H1 (cell line): ENCODE measurements around the gene CRK. TPM values are rescaled to one million over a fixed set of nuclear protein-coding genes. Genes with fewer than 3 reads are reported as not detected.
"Not testable (repeated sequence)": the region's sequence is repeated elsewhere in the genome, so short reads cannot be mapped to it uniquely, and the experiment has no call there.

Source experiments
- CTCF ChIA-PET: fragments of 300-600 bp; sonication (Branson Sonifier 250); formaldehyde crosslinking; loops from one replicate; lab custom pipeline; 2021; ENCODE audit not compliant: partially characterized antibody; lab: Charles Lee
- POLR2A ChIA-PET: fragments of 300-600 bp; sonication (Branson Sonifier 250); formaldehyde crosslinking; loops from one replicate; lab custom pipeline; 2021; ENCODE audit warnings: inconsistent platforms; ENCODE audit not compliant: partially characterized antibody; lab: Charles Lee
- DNase-seq, 2 experiments: peaks; one replicate each; pipeline versions ENCODE4 v3.0.0 to v3.0.0-alpha.2; 2010 to 2022; ENCODE audit warnings: low spot score in 2 of 2, low read depth in 1 of 2, mixed read lengths in 1 of 2
- FAIRE-seq: peaks from 2 replicates; lab custom pipeline; 2011; peaks lifted over from hg19 to GRCh38; lab: Jason Lieb, UNC
- H2AFZ ChIP-seq: 2 replicates; pipeline ENCODE4 v1.8.1; 2012; ENCODE audit warnings: low read length, inconsistent platforms
- H2AK5ac ChIP-seq: 2 replicates; pipeline ENCODE4 v1.6.1; 2013; ENCODE audit warnings: low read depth, low read length
- H2BK120ac ChIP-seq: replicated peaks from 2 replicates; pipeline ENCODE3; 2013; ENCODE audit warnings: low read depth, low read length, inconsistent platforms
- H2BK12ac ChIP-seq: 2 replicates; pipeline ENCODE4 v1.6.1; 2013; ENCODE audit warnings: low read depth, low read length
- H2BK15ac ChIP-seq: 2 replicates; pipeline ENCODE4 v1.6.1; 2013; ENCODE audit warnings: low read length
- H2BK20ac ChIP-seq: 2 replicates; pipeline ENCODE4 v1.6.1; 2013; ENCODE audit warnings: low read length
- H2BK5ac ChIP-seq: 2 replicates; pipeline ENCODE4 v1.6.1; 2013; ENCODE audit warnings: low read depth, low read length
- H3K14ac ChIP-seq: 2 replicates; pipeline ENCODE4 v1.6.1; 2013; ENCODE audit warnings: inconsistent platforms; ENCODE audit not compliant: insufficient read length
- H3K18ac ChIP-seq: 2 replicates; pipeline ENCODE4 v1.6.1; 2013; ENCODE audit warnings: low read length; ENCODE audit errors: extremely low read depth
- H3K23ac ChIP-seq: 2 replicates; pipeline ENCODE4 v1.6.1; 2013; ENCODE audit warnings: inconsistent platforms; ENCODE audit not compliant: insufficient read length
- H3K23me2 ChIP-seq: 2 replicates; pipeline ENCODE4 v1.6.1; 2013; ENCODE audit warnings: low read depth, low read length
- H3K27ac ChIP-seq: 2 replicates; pipeline ENCODE4 v1.6.1; 2011; ENCODE audit warnings: low read depth, low read length, inconsistent platforms
- H3K27me3 ChIP-seq, 4 experiments: replicated peaks in 1 of 4; 1 replicate in 1 of 4; 2 replicates in 3 of 4; pipeline versions ENCODE4 v1.6.1 to v1.8.1; 2011 to 2013; ENCODE audit warnings: low read length in 3 of 4, mild to moderate bottlenecking in 3 of 4, inconsistent platforms in 2 of 4, mixed read lengths in 2 of 4, moderate library complexity in 1 of 4; ENCODE audit not compliant: control insufficient read depth in 3 of 4, insufficient read depth in 3 of 4; ENCODE audit errors: extremely low read depth in 1 of 4
- H3K36me3 ChIP-seq, 4 experiments: 2 replicates each; pipeline versions ENCODE4 v1.6.1 to v1.8.1; 2011 to 2013; ENCODE audit warnings: mild to moderate bottlenecking in 4 of 4, low read length in 3 of 4, moderate library complexity in 2 of 4, control low read depth in 1 of 4, inconsistent platforms in 1 of 4; ENCODE audit not compliant: insufficient read depth in 4 of 4, control insufficient read depth in 2 of 4
- H3K4ac ChIP-seq: replicated peaks from 2 replicates; pipeline ENCODE3; 2013; ENCODE audit warnings: low read length, low read depth, mixed read lengths, inconsistent platforms; ENCODE audit not compliant: insufficient read length
- H3K4me1 ChIP-seq, 4 experiments: replicated peaks in 1 of 4; 1 replicate in 1 of 4; 2 replicates in 3 of 4; pipeline versions ENCODE4 v1.6.1 to v1.8.1; 2011 to 2013; ENCODE audit warnings: low read length in 3 of 4, inconsistent platforms in 2 of 4, mixed read lengths in 1 of 4; ENCODE audit not compliant: insufficient read depth in 4 of 4, control insufficient read depth in 3 of 4
- H3K4me2 ChIP-seq, 2 experiments: 2 replicates each; pipeline versions ENCODE4 v1.6.1 to v1.8.1; 2011 to 2013; ENCODE audit warnings: low read depth in 2 of 2, low read length in 2 of 2, control low read depth in 1 of 2, inconsistent platforms in 1 of 2, mild to moderate bottlenecking in 1 of 2; ENCODE audit not compliant: insufficient read depth in 1 of 2
- H3K4me3 ChIP-seq, 4 experiments: fragments of 200-600, 300-600 bp in 1 of 4; sonication (generic), shearing (Covaris generic), sonication (Bioruptor Twin) in 1 of 4; 2 replicates each; pipeline versions ENCODE4 v1.5.1 to v1.8.1; 2011 to 2016; ENCODE audit warnings: low read length in 4 of 4, low read depth in 3 of 4, control low read depth in 2 of 4, inconsistent platforms in 2 of 4, mild to moderate bottlenecking in 2 of 4, mixed read lengths in 1 of 4, moderate library complexity in 1 of 4; ENCODE audit not compliant: insufficient read depth in 2 of 4; ENCODE audit errors: extremely low read depth in 1 of 4
- H3K56ac ChIP-seq: replicated peaks from 2 replicates; pipeline ENCODE3; 2013; ENCODE audit warnings: low read depth, mild to moderate bottlenecking, mixed read lengths, low read length, inconsistent platforms; ENCODE audit not compliant: insufficient read length
- H3K79me1 ChIP-seq: 2 replicates; pipeline ENCODE4 v1.6.1; 2013; ENCODE audit warnings: low read depth, low read length, control low read depth
- H3K79me2 ChIP-seq, 2 experiments: 2 replicates each; pipeline versions ENCODE4 v1.6.1 to v1.8.1; 2012 to 2013; ENCODE audit warnings: low read length in 2 of 2, mild to moderate bottlenecking in 2 of 2, inconsistent platforms in 1 of 2; ENCODE audit not compliant: insufficient read depth in 2 of 2, control insufficient read depth in 1 of 2
- H3K9ac ChIP-seq, 4 experiments: replicated peaks in 1 of 4; 1 replicate in 1 of 4; 2 replicates in 3 of 4; pipeline versions ENCODE4 v1.6.1 to v1.8.1; 2011 to 2013; ENCODE audit warnings: low read depth in 3 of 4, low read length in 3 of 4, control low read depth in 2 of 4, mild to moderate bottlenecking in 2 of 4, moderate library complexity in 2 of 4, inconsistent platforms in 1 of 4; ENCODE audit errors: extremely low read depth in 1 of 4
- H3K9me3 ChIP-seq, 2 experiments: 2 replicates each; pipeline versions ENCODE4 v1.6.1 to v1.8.1; 2012 to 2013; ENCODE audit warnings: mild to moderate bottlenecking in 2 of 2, moderate library complexity in 2 of 2, control low read depth in 1 of 2, inconsistent platforms in 1 of 2, low read depth in 1 of 2, low read length in 1 of 2, mixed read lengths in 1 of 2; ENCODE audit not compliant: insufficient read depth in 2 of 2
- H4K20me1 ChIP-seq, 2 experiments: replicated peaks in 1 of 2; 2 replicates each; pipeline versions ENCODE3 to v1.8.1; 2011 to 2013; ENCODE audit warnings: inconsistent platforms in 2 of 2, low read length in 2 of 2, mild to moderate bottlenecking in 1 of 2; ENCODE audit not compliant: insufficient read depth in 2 of 2, control insufficient read depth in 1 of 2
- H4K5ac ChIP-seq: 2 replicates; pipeline ENCODE4 v1.6.1; 2013; ENCODE audit warnings: low read length, low read depth, mixed read lengths, inconsistent platforms; ENCODE audit not compliant: insufficient read length
- H4K8ac ChIP-seq: 2 replicates; pipeline ENCODE4 v1.8.0; 2013; ENCODE audit warnings: mild to moderate bottlenecking, moderate library complexity, low read length, inconsistent platforms; ENCODE audit not compliant: insufficient read depth; ENCODE audit errors: extremely low read depth
- H4K91ac ChIP-seq: replicated peaks from 2 replicates; pipeline ENCODE3; 2013; ENCODE audit warnings: low read length, mixed read lengths, inconsistent platforms; ENCODE audit not compliant: insufficient read length
- WGBS, 2 experiments: shearing (Covaris generic) in 1 of 2; methylation state at CpG; one replicate each; pipeline versions ENCODE4 v1.1.6 to v1.1.7; 2013 to 2015; ENCODE audit warnings: low lambda C conversion rate in 2 of 2, mixed read lengths in 2 of 2, inconsistent platforms in 1 of 2, low coverage in 1 of 2, missing lambda C conversion rate in 1 of 2; ENCODE audit not compliant: insufficient replicate concordance in 2 of 2, insufficient coverage in 1 of 2, insufficient read length in 1 of 2; ENCODE audit errors: extremely low coverage in 1 of 2, missing lambda C conversion rate in 1 of 2; 5-methylcytosine and 5-hydroxymethylcytosine counted together
- polyA plus RNA-seq, 7 experiments: library from polyadenylated mRNA; depleted of rRNA in 3 of 7; stranded (reverse) in 5 of 7; unstranded in 2 of 7; fragments of >200 nt in 5 of 7; fragments of 200-250 nt in 2 of 7; gene quantifications; 1 replicate in 5 of 7; 2 replicates in 1 of 7; 4 replicates in 1 of 7; pipeline versions ENCODE4 v1.2.1 to v1.2.3, GENCODE V29; 2011 to 2013; ENCODE audit warnings: missing spikeins in 2 of 7, mixed read lengths in 2 of 7
- total RNA-seq: library from RNA; stranded (reverse); fragmentation: NEBNext Ultra II Directional; extraction: Animal tissue kit (Norgen Biotek cat#: 25700); gene quantifications from 2 replicates; pipeline ENCODE4 v1.2.1, GENCODE V29; 2021

CRK gene
- total and polyA plus RNA-seq, 2 of the 8 experiments (the other 6 are each of a cell fraction or from before 2014, with no cell fraction given) = 32.8 to 57.1 TPM

DNA sequence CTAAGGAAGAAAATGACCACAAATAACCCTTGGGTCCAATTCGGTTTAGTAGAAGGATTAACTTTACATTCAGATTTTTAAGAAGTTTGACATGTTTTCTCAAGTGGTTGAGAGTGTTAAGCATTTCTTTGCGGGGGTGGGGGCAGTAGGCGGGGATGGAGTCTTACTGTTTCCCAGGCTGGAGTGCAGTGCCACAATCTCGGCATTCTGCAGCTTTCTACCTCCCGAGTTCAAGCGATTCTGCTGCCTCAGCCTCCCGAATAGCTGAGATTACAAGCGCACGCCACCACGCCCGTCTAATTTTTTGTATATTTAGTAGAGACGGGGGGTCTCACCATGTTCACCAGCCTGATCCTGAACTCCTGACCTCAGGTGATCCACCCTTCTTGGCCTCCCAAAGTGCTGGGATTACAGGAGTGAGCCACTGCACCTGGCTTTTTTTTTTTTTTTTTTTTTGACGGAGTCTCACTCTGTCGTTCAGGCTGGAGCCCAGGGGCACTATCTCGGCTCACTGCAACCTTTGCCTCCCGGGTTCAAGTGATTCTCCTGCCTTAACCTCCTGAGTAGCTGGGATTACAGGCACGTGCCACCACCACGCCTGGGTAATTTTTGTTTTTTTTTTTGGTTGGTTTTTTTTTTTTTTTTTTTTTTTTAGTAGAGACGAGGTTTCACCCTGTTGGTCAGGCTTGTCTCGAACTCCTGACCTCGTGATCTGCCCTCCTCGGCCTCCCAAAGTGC lies 68.4 kb downstream of the CRK start:
- H3K27ac ChIP-seq, H2BK120ac ChIP-seq, H2AK5ac ChIP-seq, H4K8ac ChIP-seq, H3K23ac ChIP-seq, H3K9me3 ChIP-seq, H2BK20ac ChIP-seq, H4K5ac ChIP-seq, H3K18ac ChIP-seq, H3K36me3 ChIP-seq, H3K79me1 ChIP-seq, H2AFZ ChIP-seq, FAIRE-seq, H3K14ac ChIP-seq, H3K27me3 ChIP-seq, H2BK15ac ChIP-seq, H2BK12ac ChIP-seq, H3K23me2 ChIP-seq, H3K9ac ChIP-seq, H3K4me3 ChIP-seq, H2BK5ac ChIP-seq, H3K56ac ChIP-seq, H4K91ac ChIP-seq, H3K4ac ChIP-seq, H3K4me2 ChIP-seq, DNase-seq, H3K4me1 ChIP-seq: not testable (repeated sequence)
- ChIA-PET POLR2A (interaction anchor here (0.6 to 11.1 kb wide), 8 partner anchors 8 to 48 kb away, joined by 3 to 82 read pairs (median 4); partner anchors contain the start of gene YWHAE), CTCF (interaction anchor here (1.4 to 3.2 kb wide), 3 partner anchors 9 to 25 kb away, joined by 3 to 18 read pairs (median 10); no protein-coding TSS in a partner anchor)
- Histone ChIP-seq H4K20me1 (peaks cover 46 to 52% of the 10 kb centered on the region in 2 experiments), H3K79me2 (peaks cover 94 to 100% of the 10 kb centered on the region in 2 experiments)
- 85% methylated on average over 17 of the region's 22 CpGs; no CpG with 5 or more reads in 1 of the 2 experiments for WGBS, 2 experiments
